Ishikawa (cell line): Measurements from ENCODE around the gene ABHD16A.

ENCODE experiments used
- CEBPB ChIP-seq: IDR thresholded peaks from 2 replicates; pipeline ENCODE4 v1.6.1; 2012
- CREB1 ChIP-seq: IDR thresholded peaks from 2 replicates; pipeline ENCODE4 v1.6.1; 2012; ENCODE audit warnings: low read depth
- EGR1 ChIP-seq: IDR thresholded peaks from 2 replicates; pipeline ENCODE4 v1.6.1; 2012
- EP300 ChIP-seq: IDR thresholded peaks from 2 replicates; pipeline ENCODE4 v1.6.1; 2012; ENCODE audit warnings: borderline replicate concordance
- FOXM1 ChIP-seq: IDR thresholded peaks from 2 replicates; pipeline ENCODE4 v1.6.1; 2012; ENCODE audit warnings: low read depth, borderline replicate concordance
- NFIC ChIP-seq: IDR thresholded peaks from 2 replicates; pipeline ENCODE4 v1.6.1; 2012
- RAD21 ChIP-seq: IDR thresholded peaks from 2 replicates; pipeline ENCODE4 v1.6.1; 2012; ENCODE audit warnings: low read depth
- TAF1 ChIP-seq: IDR thresholded peaks from 2 replicates; pipeline ENCODE4 v1.6.1; 2012; ENCODE audit warnings: low read depth, mild to moderate bottlenecking
- TCF12 ChIP-seq: IDR thresholded peaks from 2 replicates; pipeline ENCODE4 v1.6.1; 2012; ENCODE audit warnings: low read depth
- TEAD4 ChIP-seq: IDR thresholded peaks from 2 replicates; pipeline ENCODE4 v1.6.1; 2012
- YY1 ChIP-seq: IDR thresholded peaks from 2 replicates; pipeline ENCODE4 v1.6.1; 2012; ENCODE audit warnings: low read depth
- ZBTB7A ChIP-seq: IDR thresholded peaks from 2 replicates; pipeline ENCODE4 v1.6.1; 2012; ENCODE audit warnings: low read depth
- TF ChIP-seq, protein P1 (sequence below): IDR thresholded peaks from 2 replicates; pipeline ENCODE4 v1.6.1; 2012
- TF ChIP-seq, protein P2 (sequence below): IDR thresholded peaks from 2 replicates; pipeline ENCODE4 v1.6.1; 2012
- TF ChIP-seq, protein P3 (sequence below): IDR thresholded peaks from 2 replicates; pipeline ENCODE4 v1.6.1; 2012; ENCODE audit warnings: low read depth, mild to moderate bottlenecking

ABHD16A gene

DNA sequence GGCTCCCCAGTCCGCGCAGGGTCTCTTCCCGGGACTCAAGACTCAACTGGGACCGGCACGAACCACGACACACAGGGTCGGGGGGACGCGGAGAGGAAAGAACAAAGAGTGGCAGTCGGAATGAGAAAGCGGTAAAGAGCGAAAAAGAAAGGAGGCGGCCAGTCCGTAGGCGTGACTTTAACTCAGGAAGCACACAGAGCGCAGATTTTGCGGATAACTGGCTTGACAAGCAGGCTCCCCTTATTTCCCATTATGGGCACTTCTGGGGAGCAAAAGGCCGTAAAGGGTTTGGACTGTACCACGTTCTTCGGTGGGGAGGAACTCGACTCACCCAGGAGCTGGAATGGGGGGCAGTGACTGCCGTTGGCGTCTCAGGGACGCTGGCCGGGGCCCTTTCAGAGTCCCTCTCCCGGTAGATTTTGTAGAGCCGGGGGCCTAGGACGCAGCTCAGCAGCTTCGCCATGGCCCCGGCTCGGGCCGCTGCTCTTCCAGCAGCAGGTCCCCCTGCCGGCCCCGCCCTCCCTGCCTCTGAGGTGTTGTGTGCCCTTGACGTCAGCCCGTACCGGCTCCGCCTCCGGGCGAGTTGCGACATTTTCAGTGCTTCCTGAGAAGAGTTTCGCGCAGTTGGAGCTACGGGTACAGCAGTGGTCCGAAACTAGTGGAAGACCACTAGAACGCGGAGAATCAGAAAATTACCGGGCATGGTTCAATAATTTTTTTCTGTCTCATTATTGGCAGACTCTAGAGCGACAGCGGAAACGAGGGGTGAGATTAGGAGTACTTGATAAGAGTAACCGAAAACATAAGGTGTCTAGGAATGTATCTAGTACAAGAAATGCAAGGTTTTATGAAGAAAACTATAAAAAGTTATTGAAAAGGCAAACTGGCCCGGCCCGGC is at the start of gene ABHD16A:
ABHD16A (minus strand) TSS at position 506 of the 898 bp plus-strand sequence; CDS start at position 463, 43 bp downstream.
- peak; percentile 34; the same call in 1 of the 2 replicates for TF ChIP-seq ZBTB7A
- TF ChIP-seq CREB1, result peak; percentile 85
- TF ChIP-seq, protein P1, sequence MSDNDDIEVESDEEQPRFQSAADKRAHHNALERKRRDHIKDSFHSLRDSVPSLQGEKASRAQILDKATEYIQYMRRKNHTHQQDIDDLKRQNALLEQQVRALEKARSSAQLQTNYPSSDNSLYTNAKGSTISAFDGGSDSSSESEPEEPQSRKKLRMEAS, result peak; percentile 43; the same call in 1 of the 2 replicates
- peak; percentile 33; the same call in 1 of the 2 replicates for TF ChIP-seq TEAD4
- TF ChIP-seq TCF12, result no peak
- TF ChIP-seq RAD21, result peak; percentile 1; the same call in 1 of the 2 replicates
- peak; percentile 99 for TF ChIP-seq CEBPB
- peak; percentile 65 for TF ChIP-seq TAF1
- TF ChIP-seq, protein P2, sequence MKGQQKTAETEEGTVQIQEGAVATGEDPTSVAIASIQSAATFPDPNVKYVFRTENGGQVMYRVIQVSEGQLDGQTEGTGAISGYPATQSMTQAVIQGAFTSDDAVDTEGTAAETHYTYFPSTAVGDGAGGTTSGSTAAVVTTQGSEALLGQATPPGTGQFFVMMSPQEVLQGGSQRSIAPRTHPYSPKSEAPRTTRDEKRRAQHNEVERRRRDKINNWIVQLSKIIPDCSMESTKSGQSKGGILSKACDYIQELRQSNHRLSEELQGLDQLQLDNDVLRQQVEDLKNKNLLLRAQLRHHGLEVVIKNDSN, result no peak
- TF ChIP-seq YY1, result peak; percentile 57

DNA sequence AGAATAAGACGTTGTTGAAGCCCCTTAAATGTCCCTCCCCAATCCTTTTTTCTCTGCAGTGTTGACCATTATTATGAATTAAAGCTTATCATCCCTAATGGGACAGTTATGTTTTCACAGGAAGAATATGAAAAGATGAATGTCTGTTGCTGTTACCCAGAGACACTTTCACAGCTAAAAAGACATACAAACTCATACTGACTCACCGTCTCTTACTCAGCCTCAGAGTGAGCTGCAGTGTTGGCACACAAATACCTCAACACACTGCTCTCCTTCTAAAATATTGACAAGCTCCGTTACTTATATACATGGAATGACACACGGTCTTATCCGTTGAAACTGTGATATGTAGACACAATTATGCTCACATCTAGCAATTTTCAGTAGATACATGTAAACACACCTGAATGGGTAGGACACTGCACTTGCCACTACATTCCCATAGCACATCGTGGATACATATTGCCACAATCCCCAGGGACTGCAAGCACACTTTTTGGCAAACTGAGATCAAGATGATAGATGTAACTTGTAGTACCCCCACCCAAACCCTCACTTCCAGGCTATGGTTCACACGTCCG is 49.7 kb upstream of the ABHD16A start:
- no peak for TF ChIP-seq FOXM1
- no peak for TF ChIP-seq YY1
- TF ChIP-seq, protein P2, result no peak
- TF ChIP-seq, protein P1, result no peak
- no peak for TF ChIP-seq TEAD4
- TF ChIP-seq RAD21, result no peak
- TF ChIP-seq, protein P3, sequence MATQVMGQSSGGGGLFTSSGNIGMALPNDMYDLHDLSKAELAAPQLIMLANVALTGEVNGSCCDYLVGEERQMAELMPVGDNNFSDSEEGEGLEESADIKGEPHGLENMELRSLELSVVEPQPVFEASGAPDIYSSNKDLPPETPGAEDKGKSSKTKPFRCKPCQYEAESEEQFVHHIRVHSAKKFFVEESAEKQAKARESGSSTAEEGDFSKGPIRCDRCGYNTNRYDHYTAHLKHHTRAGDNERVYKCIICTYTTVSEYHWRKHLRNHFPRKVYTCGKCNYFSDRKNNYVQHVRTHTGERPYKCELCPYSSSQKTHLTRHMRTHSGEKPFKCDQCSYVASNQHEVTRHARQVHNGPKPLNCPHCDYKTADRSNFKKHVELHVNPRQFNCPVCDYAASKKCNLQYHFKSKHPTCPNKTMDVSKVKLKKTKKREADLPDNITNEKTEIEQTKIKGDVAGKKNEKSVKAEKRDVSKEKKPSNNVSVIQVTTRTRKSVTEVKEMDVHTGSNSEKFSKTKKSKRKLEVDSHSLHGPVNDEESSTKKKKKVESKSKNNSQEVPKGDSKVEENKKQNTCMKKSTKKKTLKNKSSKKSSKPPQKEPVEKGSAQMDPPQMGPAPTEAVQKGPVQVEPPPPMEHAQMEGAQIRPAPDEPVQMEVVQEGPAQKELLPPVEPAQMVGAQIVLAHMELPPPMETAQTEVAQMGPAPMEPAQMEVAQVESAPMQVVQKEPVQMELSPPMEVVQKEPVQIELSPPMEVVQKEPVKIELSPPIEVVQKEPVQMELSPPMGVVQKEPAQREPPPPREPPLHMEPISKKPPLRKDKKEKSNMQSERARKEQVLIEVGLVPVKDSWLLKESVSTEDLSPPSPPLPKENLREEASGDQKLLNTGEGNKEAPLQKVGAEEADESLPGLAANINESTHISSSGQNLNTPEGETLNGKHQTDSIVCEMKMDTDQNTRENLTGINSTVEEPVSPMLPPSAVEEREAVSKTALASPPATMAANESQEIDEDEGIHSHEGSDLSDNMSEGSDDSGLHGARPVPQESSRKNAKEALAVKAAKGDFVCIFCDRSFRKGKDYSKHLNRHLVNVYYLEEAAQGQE, result no peak
- no peak for TF ChIP-seq NFIC
- TF ChIP-seq TAF1, result no peak
- no peak for TF ChIP-seq CREB1
- no peak for TF ChIP-seq ZBTB7A
- no peak for TF ChIP-seq TCF12
- no peak for TF ChIP-seq EGR1

DNA sequence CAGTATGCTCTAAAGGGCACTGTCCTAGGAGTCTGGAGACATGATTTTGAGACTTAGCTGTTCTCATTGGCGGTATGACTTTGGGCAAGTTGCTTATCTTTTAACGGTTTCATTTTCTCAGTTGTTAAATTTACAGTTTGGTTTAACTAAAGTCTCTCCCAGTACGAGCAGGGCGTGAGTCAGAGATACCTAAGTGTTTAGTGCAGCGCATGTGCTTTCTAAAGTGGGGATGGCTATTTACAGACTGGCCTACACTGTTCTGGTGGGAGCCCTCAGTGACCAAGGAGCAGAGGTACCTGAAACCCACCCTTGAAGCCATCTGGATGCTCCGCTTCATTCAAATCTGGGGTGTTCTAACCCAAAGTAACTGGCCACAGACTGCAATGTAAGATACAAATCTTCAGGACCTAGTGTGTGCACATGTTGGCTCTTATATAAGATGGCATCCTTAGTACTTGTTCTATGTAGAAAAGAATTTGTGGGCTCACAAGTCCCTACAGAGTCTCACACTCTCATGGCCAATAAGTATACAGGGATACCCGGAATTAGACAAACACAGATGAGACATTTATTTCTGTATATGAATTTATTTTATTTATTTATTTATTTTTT is 47.4 kb upstream of the ABHD16A start:
- TF ChIP-seq, protein P1, result no peak
- TF ChIP-seq FOXM1, result no peak
- TF ChIP-seq ZBTB7A, result no peak
- TF ChIP-seq CREB1, result no peak
- no peak for TF ChIP-seq NFIC
- no peak for TF ChIP-seq TEAD4
- TF ChIP-seq, protein P3, result no peak
- TF ChIP-seq TAF1, result no peak
- TF ChIP-seq CEBPB, result no peak
- TF ChIP-seq TCF12, result no peak
- no peak for TF ChIP-seq EP300
- TF ChIP-seq, protein P2, result no peak

DNA sequence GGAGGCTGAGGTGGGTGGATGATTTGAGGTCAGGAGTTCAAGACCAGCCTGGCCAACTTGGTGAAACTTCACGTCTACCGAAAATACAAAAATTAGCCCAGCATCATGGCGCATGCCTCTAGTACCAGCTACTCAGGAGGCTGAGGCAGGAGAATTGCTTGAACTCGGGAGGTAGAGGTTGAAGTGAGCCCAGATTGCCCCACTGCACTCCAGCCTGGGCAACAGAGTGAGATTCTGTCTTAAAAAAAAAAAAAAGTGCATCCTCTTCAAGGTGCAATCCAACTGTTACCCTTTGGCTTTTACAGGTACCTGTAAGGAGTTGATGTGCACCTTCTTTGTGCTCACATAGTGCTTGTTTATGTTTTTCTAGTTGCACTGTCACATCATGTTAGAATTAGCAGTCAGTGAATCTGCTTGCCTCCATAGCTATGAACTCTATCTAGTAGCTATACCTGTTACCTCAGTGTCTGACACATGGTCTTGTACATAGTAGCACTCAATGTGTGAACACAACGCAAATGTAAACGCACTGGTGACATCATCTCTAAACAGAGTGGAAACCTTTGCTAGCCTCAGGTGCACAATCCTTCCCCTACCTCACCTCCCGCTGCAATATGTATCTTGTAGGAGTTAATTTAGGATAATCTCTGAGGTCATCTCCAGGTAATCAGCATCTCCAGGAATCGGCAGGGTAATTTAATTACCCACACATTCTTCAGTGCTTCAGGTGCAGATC is 46.3 kb upstream of the ABHD16A start:
- TF ChIP-seq ZBTB7A, result no peak
- TF ChIP-seq CREB1, result no peak
- TF ChIP-seq YY1, result no peak
- TF ChIP-seq EGR1, result no peak
- TF ChIP-seq TAF1, result no peak
- no peak for TF ChIP-seq EP300
- TF ChIP-seq NFIC, result no peak
- TF ChIP-seq CEBPB, result no peak
- TF ChIP-seq, protein P3, result no peak
